AG04450 (cell line): ENCODE measurements around the gene AP3D1. TPM values are rescaled to one million over a fixed set of nuclear protein-coding genes. Genes with fewer than 3 reads are reported as not detected.

Experiments used
- CTCF ChIA-PET: fragments of 300-600, 350-600 bp; formaldehyde crosslinking; extraction: SDS; loops from one replicate; lab custom pipeline; 2022; ENCODE audit warnings: antibody characterized with exemption, inconsistent platforms; lab: Charles Lee
- POLR2A ChIA-PET: fragments of 350-600 bp; formaldehyde crosslinking; extraction: SDS; loops from one replicate; lab custom pipeline; 2021; ENCODE audit warnings: antibody characterized with exemption, inconsistent platforms; lab: Yijun Ruan, JAX
- DNase-seq: peaks from one replicate; pipeline ENCODE4 v3.0.0-alpha.2; 2011; ENCODE audit warnings: low read depth, low spot score
- H3K27ac ChIP-seq: one replicate; pipeline ENCODE4 v1.5.1; 2012; ENCODE audit warnings: low read depth, low read length, control low read depth
- H3K27me3 ChIP-seq: one replicate; pipeline ENCODE4 v1.6.0; 2012; ENCODE audit warnings: low read length; ENCODE audit not compliant: control insufficient read depth, insufficient read depth
- H3K4me3 ChIP-seq: 2 replicates; pipeline ENCODE4 v1.5.1; 2011; ENCODE audit warnings: mild to moderate bottlenecking, low read depth, low read length, control low read depth
- H3K9me3 ChIP-seq: 2 replicates; pipeline ENCODE4 v1.5.1; 2012; ENCODE audit warnings: low read length; ENCODE audit not compliant: control insufficient read depth, insufficient read depth
- polyA plus RNA-seq: library from polyadenylated mRNA; depleted of rRNA; stranded (reverse); fragments of >200 nt; gene quantifications from 2 replicates; pipeline ENCODE4 v1.2.3, GENCODE V29; 2011
- TF ChIP-seq, protein P1 (sequence below): IDR thresholded peaks from 2 replicates; pipeline ENCODE4 v1.5.1; 2011; ENCODE audit warnings: low read depth, low read length, control low read depth, inconsistent platforms

AP3D1 gene
- polyA plus RNA-seq, 1 experiment: 68.2 TPM

DNA sequence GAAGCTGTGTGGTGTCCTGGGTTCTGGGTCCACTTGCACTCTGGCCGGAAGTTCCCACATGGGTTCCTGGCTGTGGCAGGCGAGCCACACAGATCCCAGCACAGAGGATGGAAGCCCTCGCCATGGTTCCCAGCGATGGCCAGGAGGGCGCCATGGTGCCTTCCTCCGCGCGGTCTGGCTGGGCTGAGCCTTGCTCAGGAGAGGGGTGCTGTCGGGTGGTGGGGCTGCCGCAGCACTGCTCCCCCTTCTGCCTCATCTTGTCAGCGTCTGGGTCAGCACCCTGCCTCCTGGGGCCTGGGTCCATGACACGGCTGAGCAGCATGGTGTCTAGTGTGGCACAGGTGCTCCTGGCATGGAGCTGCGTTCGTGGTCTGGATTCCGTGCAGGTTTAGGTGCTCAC lies 45.9 kb upstream of the AP3D1 start:
- no peak for DNase-seq
- POLR2A ChIA-PET: no interaction called here
- Histone ChIP-seq H3K4me3 (no peak overlapping the region), H3K27me3 (no peaks in the 10 kb centered on the region), H3K9me3 (peaks cover 11% of the 10 kb centered on the region; the same call in 1 of the 2 replicates), H3K27ac (no peak overlapping the region)
- TF ChIP-seq, protein P1, sequence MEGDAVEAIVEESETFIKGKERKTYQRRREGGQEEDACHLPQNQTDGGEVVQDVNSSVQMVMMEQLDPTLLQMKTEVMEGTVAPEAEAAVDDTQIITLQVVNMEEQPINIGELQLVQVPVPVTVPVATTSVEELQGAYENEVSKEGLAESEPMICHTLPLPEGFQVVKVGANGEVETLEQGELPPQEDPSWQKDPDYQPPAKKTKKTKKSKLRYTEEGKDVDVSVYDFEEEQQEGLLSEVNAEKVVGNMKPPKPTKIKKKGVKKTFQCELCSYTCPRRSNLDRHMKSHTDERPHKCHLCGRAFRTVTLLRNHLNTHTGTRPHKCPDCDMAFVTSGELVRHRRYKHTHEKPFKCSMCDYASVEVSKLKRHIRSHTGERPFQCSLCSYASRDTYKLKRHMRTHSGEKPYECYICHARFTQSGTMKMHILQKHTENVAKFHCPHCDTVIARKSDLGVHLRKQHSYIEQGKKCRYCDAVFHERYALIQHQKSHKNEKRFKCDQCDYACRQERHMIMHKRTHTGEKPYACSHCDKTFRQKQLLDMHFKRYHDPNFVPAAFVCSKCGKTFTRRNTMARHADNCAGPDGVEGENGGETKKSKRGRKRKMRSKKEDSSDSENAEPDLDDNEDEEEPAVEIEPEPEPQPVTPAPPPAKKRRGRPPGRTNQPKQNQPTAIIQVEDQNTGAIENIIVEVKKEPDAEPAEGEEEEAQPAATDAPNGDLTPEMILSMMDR: no peak
- CTCF ChIA-PET: no interaction called here

- Histone ChIP-seq H3K27me3 (no peaks in the 10 kb centered on the region), H3K9me3 (peaks cover 11% of the 10 kb centered on the region; the same call in 1 of the 2 replicates), H3K4me3 (no peak overlapping the region), H3K27ac (no peak overlapping the region)
- no peak for DNase-seq
- CTCF ChIA-PET: no interaction called here
- POLR2A ChIA-PET: no interaction called here
- TF ChIP-seq, protein P1: no peak
Measured at GRCh38 chr19:2195914-2196313, 44.5 kb upstream of the AP3D1 start.

- ChIA-PET CTCF (no interaction called here), POLR2A (no interaction called here)
- H3K4me3 ChIP-seq: no peak overlapping the region
- no peaks in the 10 kb centered on the region for H3K27me3 ChIP-seq
- H3K27ac ChIP-seq: no peak overlapping the region
- H3K9me3 ChIP-seq: peaks cover 8% of the 10 kb centered on the region; the same call in 1 of the 2 replicates
- DNase-seq: no peak
- TF ChIP-seq, protein P1: no peak
Measured at GRCh38 chr19:2195361-2195760, 44.0 kb upstream of the AP3D1 start.

GRCh38 chr19:2194513-2195078 lies 43.2 kb upstream of the AP3D1 start:
- POLR2A ChIA-PET: no interaction called here
- no peak for DNase-seq

DNA sequence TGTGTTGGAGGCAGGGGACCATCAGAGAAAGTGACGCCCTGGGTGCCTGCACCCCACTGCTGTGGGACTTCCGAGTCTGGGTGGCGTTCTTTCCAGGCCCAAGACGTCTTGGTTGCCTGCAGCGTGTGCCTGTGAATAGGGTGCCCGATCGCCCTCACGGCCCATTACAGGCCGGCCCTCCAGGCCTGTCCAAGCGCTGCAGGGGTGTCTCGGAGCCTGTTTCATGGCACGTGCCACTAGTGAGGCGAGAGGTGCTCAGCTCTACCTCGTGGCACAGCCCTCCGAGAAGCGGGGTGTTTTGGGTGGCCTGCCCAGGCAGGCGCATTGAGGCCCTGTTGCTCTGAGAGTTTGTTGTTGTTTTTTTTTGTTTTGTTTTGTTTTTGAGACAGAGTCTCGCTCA lies 42.4 kb upstream of the AP3D1 start:
- Histone ChIP-seq H3K4me3 (no peak overlapping the region), H3K27me3 (no peaks in the 10 kb centered on the region), H3K27ac (no peak overlapping the region), H3K9me3 (no peaks in the 10 kb centered on the region; the same call in 1 of the 2 replicates)
- no peak for DNase-seq
- CTCF ChIA-PET: no interaction called here
- POLR2A ChIA-PET: no interaction called here
- TF ChIP-seq, protein P1: no peak

More at GRCh38 chr19:2194513-2195078, 43.2 kb upstream of the AP3D1 start:
- no peak overlapping the region for H3K27ac ChIP-seq
- no peak overlapping the region for H3K4me3 ChIP-seq
- TF ChIP-seq, protein P1: no peak
- peaks cover under 1% of the 10 kb centered on the region; the same call in 1 of the 2 replicates for H3K9me3 ChIP-seq
- H3K27me3 ChIP-seq: no peaks in the 10 kb centered on the region
- CTCF ChIA-PET: no interaction called here
